ENCODE data around the gene CCT8.
"Not testable (repeated sequence)": the region's sequence is repeated elsewhere in the genome, so short reads cannot be mapped to it uniquely, and the experiment has no call there.

DNA sequence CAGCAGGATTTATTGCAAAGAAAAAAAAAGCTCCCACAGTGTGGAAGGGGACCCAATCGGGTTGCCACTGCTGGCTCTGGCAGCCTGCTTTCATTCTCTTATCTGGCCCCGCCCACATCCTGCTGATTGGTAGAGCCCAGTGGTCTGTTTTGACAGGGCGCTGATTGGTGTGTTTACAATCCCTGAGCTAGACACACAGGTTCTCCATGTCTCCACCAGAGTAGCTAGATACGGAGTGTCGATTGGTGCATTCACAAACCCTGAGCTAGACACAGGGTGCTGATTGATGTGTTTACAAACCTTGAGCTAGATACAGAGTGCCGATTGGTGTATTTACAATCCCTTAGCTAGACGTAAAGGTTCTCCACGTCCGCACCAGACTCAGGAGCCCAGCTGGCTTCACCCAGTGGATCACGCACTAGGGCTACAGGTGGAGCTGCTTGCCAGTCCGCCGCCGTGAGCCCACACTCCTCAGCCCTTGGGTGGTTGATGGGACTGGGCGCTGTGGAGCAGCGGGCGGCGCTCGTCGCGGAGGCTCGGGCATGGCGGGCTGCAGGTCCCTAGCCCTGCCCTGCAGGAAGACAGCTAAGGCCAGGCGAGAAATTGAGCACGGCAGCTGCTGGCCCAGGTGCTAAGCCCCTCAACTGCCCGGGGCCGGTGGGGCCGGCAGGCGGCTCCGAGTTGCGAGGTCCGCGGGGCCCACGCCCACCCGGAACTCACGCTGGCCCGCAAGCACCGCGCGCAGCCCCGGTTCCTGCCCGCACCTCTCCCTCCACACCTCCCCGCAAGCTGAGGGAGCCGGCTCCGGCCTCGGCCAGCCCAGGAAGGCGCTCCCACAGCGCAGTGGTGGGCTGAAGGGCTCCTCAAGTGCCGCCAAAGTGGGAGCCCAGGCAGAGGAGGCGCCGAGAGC lies 3.5 kb upstream of the CCT8 start:
- not testable (repeated sequence) for TF ChIP-seq POLR2A (IDR thresholded peaks at IDR 0.05; ENCODE audit: extremely low read depth, insufficient read length); MYC (IDR thresholded peaks at IDR 0.05; ENCODE audit: low read depth, low read length)
- TF ChIP-seq, protein P1, sequence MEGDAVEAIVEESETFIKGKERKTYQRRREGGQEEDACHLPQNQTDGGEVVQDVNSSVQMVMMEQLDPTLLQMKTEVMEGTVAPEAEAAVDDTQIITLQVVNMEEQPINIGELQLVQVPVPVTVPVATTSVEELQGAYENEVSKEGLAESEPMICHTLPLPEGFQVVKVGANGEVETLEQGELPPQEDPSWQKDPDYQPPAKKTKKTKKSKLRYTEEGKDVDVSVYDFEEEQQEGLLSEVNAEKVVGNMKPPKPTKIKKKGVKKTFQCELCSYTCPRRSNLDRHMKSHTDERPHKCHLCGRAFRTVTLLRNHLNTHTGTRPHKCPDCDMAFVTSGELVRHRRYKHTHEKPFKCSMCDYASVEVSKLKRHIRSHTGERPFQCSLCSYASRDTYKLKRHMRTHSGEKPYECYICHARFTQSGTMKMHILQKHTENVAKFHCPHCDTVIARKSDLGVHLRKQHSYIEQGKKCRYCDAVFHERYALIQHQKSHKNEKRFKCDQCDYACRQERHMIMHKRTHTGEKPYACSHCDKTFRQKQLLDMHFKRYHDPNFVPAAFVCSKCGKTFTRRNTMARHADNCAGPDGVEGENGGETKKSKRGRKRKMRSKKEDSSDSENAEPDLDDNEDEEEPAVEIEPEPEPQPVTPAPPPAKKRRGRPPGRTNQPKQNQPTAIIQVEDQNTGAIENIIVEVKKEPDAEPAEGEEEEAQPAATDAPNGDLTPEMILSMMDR (IDR thresholded peaks at IDR 0.05; ENCODE audit: low read depth, low read length): not testable (repeated sequence)
- TF ChIP-seq, protein P2, sequence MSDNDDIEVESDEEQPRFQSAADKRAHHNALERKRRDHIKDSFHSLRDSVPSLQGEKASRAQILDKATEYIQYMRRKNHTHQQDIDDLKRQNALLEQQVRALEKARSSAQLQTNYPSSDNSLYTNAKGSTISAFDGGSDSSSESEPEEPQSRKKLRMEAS (IDR thresholded peaks at IDR 0.05; ENCODE audit: low read depth, low read length): not testable (repeated sequence)

Data from NB4 (cell line).